NCI-H2171 treated with DMSO at 0.1 percent for 48 hours (cell line): ENCODE measurements around the gene KDM1A.

Experiments
- DNase-seq: peaks from one replicate; lab custom pipeline; 2025; lab: John Stamatoyannopoulos, UW

The KDM1A gene

DNA sequence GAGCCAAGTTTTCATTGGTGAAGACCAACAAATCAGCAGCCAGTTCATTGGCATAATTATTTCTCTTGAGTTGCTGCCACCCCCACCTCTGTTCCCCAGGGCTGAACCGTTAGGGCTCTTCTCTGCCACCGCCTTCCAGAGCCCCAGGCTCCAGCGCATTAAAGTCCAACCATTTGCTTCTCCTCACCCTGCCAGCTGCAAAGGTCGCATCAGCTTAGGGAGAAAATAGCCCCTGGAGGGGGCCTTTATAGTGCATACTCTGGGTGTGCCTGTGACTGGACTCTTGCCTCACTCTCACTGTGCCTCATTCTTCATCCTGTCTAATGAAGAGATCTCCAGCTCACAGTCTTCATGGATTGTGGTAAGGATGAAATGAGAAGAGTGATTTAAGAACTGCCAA, 50.4 kb downstream of the KDM1A start:
- DNase-seq = no peak

DNA sequence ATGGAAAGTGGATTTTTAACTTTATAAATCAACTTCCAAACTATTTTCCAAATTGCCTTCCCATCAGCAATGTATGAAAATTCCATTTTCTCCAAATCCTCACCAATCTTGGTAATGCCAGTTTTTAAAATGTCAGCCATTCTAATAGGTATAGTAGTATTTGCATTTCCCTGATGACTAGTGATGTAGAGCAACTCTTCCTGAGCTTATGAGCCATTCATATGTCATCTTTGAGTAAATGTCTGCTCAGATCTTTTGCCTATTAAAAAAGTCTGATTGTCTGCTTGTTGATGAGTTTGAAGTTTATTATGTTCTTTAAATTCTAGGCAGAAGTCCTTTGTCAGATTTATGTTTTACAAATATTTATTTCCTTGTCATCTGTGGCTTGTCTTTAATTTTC, 54.7 kb downstream of the KDM1A start:
- DNase-seq = no peak

DNA sequence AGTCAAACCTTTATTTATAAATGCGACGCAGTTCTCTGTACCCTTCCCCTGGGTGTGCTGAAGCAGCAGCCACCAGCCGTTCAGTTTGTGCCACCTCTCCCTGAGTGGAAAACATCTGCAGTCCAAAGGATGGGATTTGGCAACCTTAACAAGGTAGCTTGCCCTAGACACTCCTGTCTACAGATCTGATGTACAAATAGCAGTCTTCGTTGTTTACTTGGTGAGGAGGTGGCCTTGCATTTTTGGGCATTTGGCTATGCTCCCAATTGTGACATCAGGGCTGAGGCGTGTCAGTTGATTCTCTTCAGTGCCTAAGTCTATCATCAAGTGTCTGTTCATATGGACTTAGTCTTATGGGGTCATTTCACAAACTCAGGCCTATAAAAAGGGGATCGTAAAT, 59.8 kb downstream of the KDM1A start:
- no peak for DNase-seq

DNA sequence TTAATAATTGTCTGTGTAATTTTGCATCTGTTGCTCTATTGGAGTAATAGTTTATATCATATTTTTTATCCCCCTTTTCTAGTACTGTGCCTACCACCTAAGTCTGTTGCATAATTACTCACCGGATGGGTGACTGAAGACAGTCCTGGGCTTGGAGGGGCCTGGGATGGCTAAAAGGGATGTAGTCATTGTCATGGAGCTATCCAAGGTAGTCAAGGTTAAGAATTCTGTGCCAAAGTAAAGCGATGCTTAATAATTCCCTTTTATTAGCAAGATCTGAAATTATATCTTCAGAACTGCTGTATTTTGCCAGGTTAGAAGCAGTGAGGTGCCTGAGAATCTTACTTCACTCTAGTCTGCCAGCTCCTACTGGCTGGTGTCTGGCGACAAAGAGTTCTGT, 61.6 kb downstream of the KDM1A start:
- DNase-seq = no peak

DNA sequence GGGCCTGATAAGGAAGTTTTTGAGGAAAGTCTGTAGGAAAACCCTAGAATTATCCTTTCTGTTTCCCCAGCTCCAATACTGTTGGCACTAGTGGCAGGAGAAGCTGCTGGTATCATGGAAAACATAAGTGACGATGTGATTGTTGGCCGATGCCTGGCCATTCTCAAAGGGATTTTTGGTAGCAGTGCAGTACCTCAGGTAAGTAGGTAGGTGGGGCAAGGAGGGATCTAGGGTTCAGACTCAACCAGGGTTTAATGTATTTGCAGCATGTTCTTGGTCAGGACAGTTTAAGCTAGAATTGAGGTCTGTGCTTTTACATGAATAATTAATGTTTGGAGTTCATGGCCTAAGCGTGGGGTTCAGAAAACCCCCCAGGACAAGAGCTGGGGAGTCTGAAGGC, 62.1 kb downstream of the KDM1A start:
- DNase-seq = peak; percentile 8

DNA sequence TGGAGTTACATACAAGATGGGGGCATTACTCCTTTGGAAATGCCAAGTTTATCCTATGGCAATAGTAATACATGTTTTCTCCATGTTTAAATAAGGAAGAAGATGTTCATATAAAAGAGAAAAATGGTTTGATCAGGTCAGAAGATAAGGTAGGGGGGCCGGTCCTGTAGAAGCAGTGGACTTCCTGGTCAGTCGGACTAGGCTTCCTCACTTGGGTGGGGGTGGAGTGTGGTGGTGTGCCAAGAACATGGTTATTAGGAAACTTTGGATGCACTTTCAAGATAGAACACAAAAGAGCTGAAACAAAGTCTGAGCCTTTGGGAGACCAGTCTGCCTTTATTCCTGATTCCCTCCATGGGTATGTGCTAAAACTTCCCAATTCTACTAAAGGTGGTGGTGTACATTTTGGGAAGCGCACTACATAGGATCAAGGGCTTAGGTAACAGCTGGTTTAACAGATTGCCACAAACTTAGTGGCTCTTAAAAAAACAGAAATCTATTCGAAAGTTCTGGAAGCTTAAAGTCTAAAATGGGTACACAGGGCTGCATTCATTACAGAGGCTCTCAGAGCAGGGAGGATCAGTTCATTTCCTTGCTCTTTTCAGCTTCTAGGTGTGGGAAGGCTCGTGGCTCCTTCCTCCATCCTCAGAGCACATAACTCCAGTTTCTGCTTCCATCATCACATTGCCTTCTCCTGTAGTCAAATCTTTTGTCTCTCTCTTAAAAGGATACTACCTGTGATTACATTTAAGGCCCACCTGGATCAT, 64.6 kb downstream of the KDM1A start:
- no peak for DNase-seq

DNA sequence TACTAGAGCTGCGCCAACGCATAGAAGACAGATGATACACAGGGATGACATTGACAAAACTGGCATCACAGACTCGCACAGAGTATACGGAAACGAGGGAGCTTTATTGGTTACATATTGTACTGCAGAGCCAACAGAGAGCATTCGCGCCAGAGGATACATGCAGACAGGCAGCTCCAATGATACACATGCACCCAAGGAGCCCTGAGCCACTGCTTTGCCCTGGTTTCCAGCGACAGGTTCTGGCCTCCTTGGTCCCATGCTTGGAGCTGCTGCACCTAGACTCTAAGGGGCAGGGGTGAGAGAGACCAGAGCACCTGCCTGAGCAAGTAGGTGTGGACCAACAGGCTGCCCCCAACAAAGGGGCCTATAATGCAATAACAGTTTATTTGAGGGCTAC, 65.6 kb downstream of the KDM1A start:
- no peak for DNase-seq

DNA sequence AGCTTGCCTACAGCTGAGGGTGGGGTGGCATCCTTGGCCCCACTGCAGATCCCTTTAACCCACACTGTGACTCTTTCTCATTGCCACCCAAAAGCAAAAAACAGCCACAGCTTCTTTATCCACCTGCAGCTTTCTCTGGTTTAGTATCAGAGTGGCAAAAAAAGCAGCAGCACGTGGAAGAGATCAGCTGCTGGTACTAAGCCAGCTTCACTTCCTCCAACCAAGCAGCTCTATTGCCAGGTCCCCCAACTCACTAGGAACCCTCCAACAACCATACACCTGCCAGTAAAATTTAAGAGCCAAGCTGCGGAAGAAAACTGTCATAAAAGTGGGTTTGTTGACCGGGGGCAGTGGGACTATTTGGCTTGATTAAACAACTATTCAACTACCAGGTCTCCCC, 66.4 kb downstream of the KDM1A start:
- DNase-seq = no peak

DNA sequence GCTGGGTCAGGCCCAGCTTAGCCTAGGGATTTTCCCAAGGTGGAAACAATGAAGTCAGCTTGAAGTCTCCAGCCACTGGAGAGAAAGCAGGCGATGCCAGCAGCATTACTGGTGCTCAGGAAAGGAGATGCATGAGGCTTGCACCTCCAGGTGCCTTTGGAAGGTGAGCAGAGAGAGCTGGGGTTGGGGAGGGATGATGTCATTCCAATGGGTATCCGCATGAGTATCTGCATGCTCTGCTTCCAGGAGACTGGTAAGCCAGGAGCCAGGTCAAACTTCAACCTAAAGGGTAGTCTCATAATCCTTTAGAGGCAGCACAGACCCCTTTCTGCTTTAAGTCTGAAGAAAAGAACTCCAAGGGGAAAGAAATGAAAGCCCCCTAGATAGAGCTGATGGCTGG, 68.8 kb downstream of the KDM1A start:
- no peak for DNase-seq

DNA sequence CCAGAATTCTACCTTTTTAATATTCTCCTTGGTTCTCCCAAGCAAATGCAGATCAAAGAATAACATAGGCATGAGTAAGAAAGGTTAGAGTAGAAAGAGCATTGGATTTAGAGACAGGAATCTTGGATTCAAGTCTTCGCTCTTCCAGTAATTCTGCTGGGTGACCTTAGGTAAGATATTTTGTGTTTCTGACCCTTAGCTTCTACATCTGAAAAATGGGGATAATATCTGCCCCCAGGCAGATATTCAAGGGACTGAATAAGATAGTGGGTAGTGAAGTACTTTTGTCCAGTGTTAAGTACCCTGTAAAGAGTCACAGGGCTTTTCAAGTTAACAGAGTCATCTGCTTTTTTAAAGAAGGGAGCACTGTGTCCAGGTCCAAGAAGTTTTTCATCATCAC, 70.8 kb downstream of the KDM1A start:
- no peak for DNase-seq

DNA sequence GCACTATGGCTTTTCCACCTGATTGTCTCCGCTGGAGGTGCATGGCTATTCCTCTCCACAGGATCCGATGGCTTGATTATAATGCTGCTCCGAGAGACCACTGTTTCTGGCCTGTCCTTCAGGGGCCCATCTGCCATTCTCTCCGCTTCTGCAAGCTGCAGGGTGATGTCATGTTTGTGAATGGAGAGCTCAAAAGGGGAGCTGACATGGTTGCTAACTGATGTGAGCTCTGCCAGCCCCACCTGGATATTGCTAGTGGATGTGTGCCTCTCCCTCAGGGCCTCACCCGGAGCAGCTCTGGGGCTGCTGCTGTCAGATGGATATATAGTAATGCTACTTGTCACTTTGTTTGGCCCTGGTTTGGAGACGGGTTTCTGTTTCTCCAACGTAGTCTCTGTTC, 72.3 kb downstream of the KDM1A start:
- no peak for DNase-seq

DNA sequence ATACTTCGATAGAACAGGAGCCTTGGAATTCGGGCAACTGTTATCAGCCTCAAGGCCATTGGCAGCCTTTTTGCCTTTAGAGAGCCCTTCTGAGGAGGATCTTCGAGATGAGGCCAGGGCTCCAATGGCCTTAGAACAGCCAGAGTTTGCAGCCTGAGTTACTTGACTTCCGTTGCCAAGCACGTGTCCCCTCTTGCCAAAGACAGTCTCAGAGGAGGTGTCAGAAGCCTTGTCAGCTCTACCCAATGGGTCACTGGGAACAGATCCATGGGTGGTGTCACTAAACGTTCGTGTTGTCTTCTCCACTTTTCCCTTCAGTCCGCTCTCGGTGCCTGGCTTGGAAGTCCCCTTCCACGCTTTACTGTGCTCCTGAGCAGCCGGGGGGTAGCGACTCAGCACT, 73.2 kb downstream of the KDM1A start:
- DNase-seq = no peak

DNA sequence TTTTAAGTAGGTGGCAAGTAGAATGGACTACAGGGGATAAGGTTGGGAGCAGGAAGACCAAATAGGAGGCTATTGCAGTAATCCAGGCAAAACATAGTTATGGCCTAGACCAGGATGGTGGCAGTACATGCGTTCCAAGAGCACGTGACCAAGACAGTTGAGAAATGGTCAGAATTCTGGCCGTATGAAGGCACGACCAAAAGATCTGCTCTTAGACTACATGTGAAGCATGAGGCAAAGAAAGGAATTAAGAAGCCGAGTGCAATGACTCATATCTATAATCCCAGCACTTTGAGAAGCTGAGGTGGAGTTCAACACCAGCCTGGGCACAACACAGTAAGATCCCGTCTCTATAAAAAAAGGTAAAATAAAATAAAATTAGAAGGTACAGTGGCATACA, 78.0 kb downstream of the KDM1A start:
- DNase-seq = no peak

DNA sequence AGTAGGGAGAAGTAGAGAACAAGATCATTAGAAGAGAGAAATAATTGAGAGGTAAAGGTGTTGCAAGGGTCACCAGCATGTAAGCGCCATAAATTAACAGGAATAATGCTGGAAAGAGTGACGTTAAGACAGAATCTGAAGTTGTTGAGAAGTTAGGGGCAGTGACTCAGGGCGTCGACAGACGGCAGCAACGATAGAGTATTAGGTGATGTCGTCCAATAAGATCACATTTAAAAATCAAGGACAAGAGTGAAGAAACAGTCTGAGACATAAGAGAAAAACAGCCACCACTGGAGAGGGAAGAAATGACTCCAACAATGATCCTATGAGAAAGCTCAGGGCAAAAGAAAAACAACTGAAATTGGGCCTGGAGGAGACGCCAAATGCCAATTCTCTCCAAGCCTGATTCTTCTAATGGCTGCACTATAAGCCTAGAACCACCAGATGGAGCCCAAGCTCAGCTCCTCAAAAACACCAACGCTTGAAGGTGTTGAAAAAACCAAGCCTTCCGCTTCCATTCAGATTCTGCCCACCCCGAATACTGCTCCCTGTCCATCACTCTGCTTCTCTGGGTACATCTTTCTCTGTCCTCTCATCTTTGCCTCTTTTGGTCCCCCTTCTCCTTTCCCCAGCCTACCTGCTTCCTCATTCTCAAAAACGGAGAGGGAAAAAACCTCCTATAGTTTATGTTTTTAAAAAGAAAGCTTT, 79.3 kb downstream of the KDM1A start:
- peak; percentile 77 for DNase-seq

DNA sequence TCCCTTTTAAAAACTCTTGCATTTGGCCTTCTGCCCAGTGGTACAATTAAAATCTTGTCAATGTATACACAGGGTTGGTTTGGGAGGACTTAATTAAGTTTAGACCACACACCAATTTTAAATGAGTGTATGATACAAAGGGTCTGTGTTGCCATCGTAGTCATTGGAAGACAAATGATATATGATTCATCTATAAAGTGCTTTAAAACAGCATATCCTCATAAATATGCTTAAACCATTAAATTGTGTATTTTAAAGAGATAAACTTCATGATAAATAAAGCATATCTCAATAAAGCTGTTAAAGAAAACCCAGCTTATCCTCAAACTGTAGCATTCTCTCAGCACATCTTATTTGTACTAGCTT, 79.9 kb downstream of the KDM1A start:
- DNase-seq = no peak

DNA sequence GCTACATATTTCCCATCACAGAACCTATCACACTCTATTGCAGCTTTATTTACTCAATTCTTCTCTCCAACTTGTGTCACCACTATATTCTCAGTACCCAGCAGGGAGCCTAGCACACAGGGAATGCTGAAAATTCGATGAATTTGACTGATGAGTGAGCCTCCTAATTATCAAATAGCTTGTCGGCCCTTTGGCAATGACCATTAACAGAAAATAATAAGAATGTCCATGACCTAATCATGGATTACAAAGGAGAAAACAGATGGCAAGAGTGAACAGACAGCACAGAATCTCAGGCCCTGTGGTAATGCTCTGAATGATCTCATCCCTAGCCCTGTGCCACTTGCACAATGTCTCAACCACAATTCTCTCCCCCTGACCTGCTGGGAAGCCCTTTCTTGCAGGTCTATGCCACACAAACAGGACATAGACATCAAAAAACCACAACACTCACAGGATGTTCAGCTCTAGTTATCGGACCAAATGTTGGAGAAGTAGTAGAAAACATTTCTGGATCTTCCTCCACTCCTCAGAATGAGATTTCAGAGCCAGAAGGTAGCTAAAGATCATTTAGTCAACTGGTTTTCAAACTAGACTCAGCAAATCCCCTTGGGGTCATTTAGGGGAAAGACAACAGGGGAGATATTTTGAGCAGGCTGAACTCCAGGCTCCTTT, 80.9 kb downstream of the KDM1A start:
- DNase-seq = no peak

DNA sequence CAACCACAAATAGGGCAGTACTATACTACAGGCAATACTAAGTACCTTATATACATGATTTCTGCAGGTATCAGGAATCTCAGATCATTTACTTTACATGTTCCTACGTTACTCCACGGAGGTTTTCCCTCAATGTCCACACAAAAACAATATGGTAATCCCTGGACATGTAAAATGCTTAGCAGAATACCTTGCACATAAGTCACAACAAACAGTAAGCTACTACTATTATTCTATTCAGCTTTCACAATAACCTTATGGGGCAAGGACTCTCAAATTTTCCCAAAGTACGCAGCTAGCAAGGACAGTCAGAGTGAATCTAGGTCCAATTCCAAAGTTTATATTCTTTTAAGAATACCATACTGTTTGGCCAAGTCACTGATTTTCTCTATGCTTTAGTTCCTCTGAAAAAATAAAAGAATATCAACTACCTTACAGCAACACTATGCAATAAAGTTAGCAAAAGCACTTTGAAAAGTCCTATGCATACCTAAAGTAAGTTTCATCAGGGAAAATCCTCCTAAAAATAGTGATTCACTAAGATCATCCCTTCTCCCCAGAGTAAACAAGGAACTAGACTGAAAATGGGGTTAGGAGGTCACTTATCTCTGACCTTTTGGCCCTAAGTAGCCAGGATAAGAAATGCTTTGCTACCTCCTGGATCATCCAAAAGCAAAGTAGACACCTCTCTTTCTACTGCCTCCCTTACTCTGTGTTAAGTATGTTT, 82.0 kb downstream of the KDM1A start:
- DNase-seq = no peak

DNA sequence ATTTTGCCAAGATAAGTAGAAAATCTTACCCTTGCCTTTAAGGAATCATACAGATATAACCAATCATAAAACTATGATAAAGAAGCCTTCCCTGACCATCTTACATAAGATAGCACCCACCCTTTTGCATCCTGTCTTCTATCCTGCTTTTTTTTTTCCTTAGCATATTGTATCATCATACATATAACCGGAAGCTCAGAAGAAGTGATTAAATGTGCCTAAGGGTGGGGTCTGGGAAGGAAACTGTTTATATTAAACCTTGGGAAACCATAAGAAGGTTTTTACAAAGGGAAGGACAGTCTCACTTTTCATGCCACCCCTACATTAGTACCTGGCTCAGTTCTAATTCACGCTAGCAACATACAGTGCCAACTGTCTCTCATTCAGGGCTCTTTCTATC, 82.6 kb downstream of the KDM1A start:
- no peak for DNase-seq

DNA sequence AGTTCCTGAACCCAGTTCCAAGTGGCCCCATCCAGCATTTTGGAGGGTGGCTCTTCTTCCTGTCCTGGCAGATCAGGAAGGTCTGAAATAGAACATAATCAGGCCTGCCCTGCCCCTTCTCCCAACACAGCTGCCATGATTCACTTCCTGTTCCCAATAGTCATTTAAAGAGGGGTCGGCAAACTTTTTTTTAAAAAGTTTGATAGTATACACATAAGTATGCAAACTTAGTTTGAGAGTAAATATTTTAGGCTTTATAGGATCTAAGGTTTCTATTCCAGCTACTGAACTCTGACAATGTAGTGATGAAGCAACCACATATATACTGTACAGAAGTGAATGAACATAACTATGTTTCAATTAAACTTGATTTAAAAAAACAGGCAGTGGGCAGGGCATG, 83.0 kb downstream of the KDM1A start:
- DNase-seq = no peak

DNA sequence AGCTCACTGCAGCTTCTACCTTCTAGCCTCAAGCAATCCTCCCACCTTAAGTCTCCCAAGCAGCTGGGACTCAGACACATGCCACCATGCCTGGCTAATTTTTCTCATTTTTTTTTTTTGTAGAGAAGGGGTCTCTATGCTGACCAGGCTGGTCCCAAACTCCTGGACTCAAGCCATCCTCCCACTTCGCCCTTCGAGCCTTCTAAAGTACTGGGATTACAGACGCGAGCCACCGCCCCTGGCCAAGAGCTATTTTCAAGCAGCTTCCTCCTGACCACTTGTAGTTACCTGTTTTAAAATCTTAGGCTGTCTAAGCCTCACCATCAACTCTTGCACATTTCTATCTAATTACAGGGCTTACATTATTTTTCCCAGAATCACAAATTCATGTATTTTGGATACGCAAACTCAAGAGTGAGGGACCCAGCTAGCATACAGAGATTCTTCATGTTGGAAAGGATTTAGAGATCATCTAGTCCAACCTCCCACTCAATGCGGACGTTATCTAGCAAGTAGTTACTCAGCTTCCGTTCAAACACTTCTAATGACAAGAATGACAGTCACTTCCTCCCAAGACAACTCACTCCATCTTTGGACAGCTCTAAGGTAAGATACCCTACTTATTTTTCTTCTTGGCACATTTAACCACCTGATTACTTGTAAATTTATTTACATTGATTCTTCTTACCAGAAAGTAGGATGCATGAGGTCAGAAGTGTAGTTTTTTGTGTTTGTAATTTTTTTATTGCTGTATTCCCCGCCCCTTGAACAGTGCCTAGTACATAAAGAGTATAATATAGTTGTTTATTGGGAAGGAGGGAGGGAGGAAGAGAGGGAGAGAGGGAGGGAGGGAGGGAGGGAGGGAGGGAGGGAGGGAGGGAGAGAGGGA, 84.0 kb downstream of the KDM1A start:
- no peak for DNase-seq

DNA sequence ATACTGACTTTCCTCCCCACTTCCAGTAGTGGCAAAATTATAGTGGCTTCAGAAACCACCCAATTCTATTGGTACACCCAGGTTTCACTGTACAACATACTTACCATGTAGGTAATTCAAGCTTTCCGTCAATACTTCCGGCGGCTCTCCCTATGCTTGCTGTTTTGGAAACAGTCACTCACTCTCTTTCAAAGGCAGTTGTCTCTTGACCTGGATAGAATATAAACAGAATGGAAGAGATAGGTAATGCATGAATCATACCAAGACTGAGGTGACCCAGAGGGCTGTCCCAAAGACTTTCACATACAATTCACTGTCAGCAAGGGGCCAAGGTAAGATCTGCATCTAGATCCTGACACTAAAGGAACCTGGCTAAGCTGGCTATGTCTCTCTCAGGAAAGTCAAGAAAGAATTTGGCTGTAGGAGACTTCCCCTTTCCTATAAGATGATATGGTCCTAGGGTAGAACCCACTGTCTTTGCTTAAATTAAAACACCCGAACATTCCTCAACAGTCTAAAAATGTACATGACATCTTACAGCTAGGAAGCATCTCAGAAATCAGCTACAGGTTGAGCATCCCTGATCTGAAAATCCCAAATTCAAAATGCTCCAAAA, 89.8 kb downstream of the KDM1A start:
- DNase-seq = no peak
